Neural cell (in vitro differentiated cells): ENCODE measurements around the gene KRT80. TPM values are rescaled to one million over a fixed set of nuclear protein-coding genes. Genes with fewer than 3 reads are reported as not detected.

ENCODE experiments used
- H2AFZ ChIP-seq: fragments of 200-600, 300-800 bp; sonication (generic), shearing (Covaris generic); 2 replicates; pipeline ENCODE4 v1.6.0; 2014; ENCODE audit warnings: low read depth, mild to moderate bottlenecking, antibody characterized with exemption, low read length, moderate library complexity
- H3F3A ChIP-seq: fragments of 200-600 bp; shearing (Covaris generic); 2 replicates; pipeline ENCODE4 v1.6.1; 2016; ENCODE audit warnings: mild to moderate bottlenecking, moderate library complexity, mixed read lengths, antibody characterized with exemption, low read length; ENCODE audit not compliant: insufficient read depth, poor library complexity, severe bottlenecking
- H3K27ac ChIP-seq: fragments of 200-600, 300-800 bp; sonication (generic), shearing (Covaris generic); 2 replicates; pipeline ENCODE4 v1.5.1; 2014; ENCODE audit warnings: mild to moderate bottlenecking, low read length, moderate library complexity
- H3K27me3 ChIP-seq: fragments of 300-800, 200-600 bp; sonication (generic), shearing (Covaris generic); 2 replicates; pipeline ENCODE4 v1.6.0; 2014; ENCODE audit warnings: mild to moderate bottlenecking, low read depth, low read length, moderate library complexity; ENCODE audit not compliant: insufficient read depth
- H3K36me3 ChIP-seq: fragments of 300-800, 200-600 bp; sonication (generic), shearing (Covaris generic); 2 replicates; pipeline ENCODE4 v1.5.1; 2014; ENCODE audit warnings: mild to moderate bottlenecking, antibody characterized with exemption, low read length, moderate library complexity; ENCODE audit not compliant: insufficient read depth
- H3K4me2 ChIP-seq: fragments of 300-800, 200-600 bp; sonication (generic), shearing (Covaris generic); 2 replicates; pipeline ENCODE4 v1.6.0; 2014; ENCODE audit warnings: mild to moderate bottlenecking, low read length
- H3K4me3 ChIP-seq: fragments of 300-800, 200-600 bp; sonication (generic), shearing (Covaris generic); 2 replicates; pipeline ENCODE4 v1.5.1; 2014; ENCODE audit warnings: mild to moderate bottlenecking, low read length, moderate library complexity
- H3K79me2 ChIP-seq: fragments of 200-600 bp; shearing (Covaris generic); replicated peaks from 2 replicates; pipeline ENCODE4 v1.6.0; 2014; ENCODE audit warnings: mild to moderate bottlenecking, low read length, moderate library complexity; ENCODE audit not compliant: insufficient read depth
- H3K9ac ChIP-seq: fragments of 300-800, 200-600 bp; sonication (generic), shearing (Covaris generic); 2 replicates; pipeline ENCODE4 v1.6.1; 2016; ENCODE audit warnings: mild to moderate bottlenecking, low read length, mixed read lengths
- H3K9me2 ChIP-seq: fragments of 200-600 bp; shearing (Covaris generic); 2 replicates; pipeline ENCODE4 v1.6.1; 2016; ENCODE audit warnings: mild to moderate bottlenecking, low read length, mixed read lengths; ENCODE audit not compliant: insufficient read depth
- H3K9me3 ChIP-seq: fragments of 200-600, 300-800 bp; sonication (generic), shearing (Covaris generic); 2 replicates; pipeline ENCODE4 v1.6.1; 2016; ENCODE audit warnings: mild to moderate bottlenecking, mixed run types, low read length, moderate library complexity, mixed read lengths
- H4K20me1 ChIP-seq: fragments of 200-600 bp; shearing (Covaris generic); 2 replicates; pipeline ENCODE4 v1.6.1; 2016; ENCODE audit warnings: mild to moderate bottlenecking, mixed run types; ENCODE audit not compliant: insufficient read depth
- EP300 ChIP-seq: fragments of 450-650 bp; conservative IDR thresholded peaks from 2 replicates; pipeline ENCODE4 v1.6.1; 2014; ENCODE audit warnings: antibody characterized with exemption, mild to moderate bottlenecking, moderate library complexity; ENCODE audit not compliant: poor library complexity, severe bottlenecking
- EZH2 ChIP-seq: fragments of 200-600, 300-800 bp; shearing (Covaris generic), sonication (generic); IDR thresholded peaks from 2 replicates; pipeline ENCODE4 v1.6.1; 2014; ENCODE audit warnings: antibody characterized with exemption, low read length, borderline replicate concordance, mild to moderate bottlenecking; ENCODE audit not compliant: insufficient read depth, poor library complexity, severe bottlenecking
- MXI1 ChIP-seq: fragments of 450-650 bp; conservative IDR thresholded peaks from 2 replicates; pipeline ENCODE4 v1.6.1; 2014; ENCODE audit warnings: antibody characterized with exemption, mild to moderate bottlenecking; ENCODE audit not compliant: poor library complexity, severe bottlenecking
- POLR2AphosphoS5 ChIP-seq: IDR thresholded peaks from 2 replicates; pipeline ENCODE4 v1.6.1; 2012
- RAD21 ChIP-seq: fragments of 450-650 bp; conservative IDR thresholded peaks from 2 replicates; pipeline ENCODE4 v1.6.1; 2014; ENCODE audit warnings: antibody characterized with exemption, mild to moderate bottlenecking, moderate library complexity
- SMC3 ChIP-seq: fragments of 450-650 bp; conservative IDR thresholded peaks from 2 replicates; pipeline ENCODE4 v1.6.1; 2014; ENCODE audit warnings: antibody characterized with exemption, mild to moderate bottlenecking, moderate library complexity; ENCODE audit not compliant: poor library complexity
- TAF1 ChIP-seq: IDR thresholded peaks from 2 replicates; pipeline ENCODE4 v1.6.1; 2012; ENCODE audit warnings: low read depth
- polyA plus RNA-seq: library from polyadenylated mRNA; depleted of rRNA; stranded (reverse); fragments of >200 nt; gene quantifications from 2 replicates; pipeline ENCODE4 v1.2.3, GENCODE V29; 2014
- TF ChIP-seq, protein P1 (sequence below): IDR thresholded peaks from 2 replicates; pipeline ENCODE4 v1.6.1; 2012; ENCODE audit warnings: borderline replicate concordance
- TF ChIP-seq, protein P2 (sequence below): fragments of 450-650 bp; IDR thresholded peaks from 2 replicates; pipeline ENCODE4 v1.5.1; 2014; ENCODE audit warnings: antibody characterized with exemption, mild to moderate bottlenecking, moderate library complexity; ENCODE audit not compliant: poor library complexity, severe bottlenecking

KRT80 gene
- polyA plus RNA-seq, 1 donor from 2014 or later = not detected

DNA sequence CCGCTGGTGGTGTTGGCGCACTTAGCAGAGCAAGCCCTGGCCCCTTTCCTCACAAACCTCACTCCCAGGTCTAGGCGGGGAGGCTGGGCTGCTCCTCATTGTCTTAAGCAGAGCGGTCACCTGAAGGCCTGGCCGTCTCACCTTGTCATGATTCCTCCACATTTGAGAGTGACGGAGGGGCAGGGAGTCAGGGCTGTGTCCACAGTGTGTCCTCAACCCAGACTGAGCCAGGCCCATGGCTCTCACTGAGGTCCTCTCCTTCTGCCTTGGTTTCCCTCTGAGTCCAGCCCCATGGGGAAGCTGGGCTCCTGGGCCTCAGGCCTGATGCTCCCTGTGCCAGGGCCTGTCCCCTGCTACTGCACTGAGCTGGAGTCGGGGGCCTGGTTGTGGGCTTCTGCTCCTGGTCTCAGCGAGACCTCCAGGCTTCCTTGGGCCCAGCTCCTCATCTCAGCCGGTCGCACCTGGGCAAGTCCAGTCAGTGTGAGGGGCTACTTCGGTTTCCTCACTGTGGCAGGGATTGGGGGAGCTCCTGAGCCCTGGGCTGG is 44.9 kb downstream of the KRT80 start:
- Histone ChIP-seq H3K36me3 (no peaks in the 10 kb centered on the region), H3K4me3 (no peak overlapping the region), H3K9me3 (no peaks in the 10 kb centered on the region), H3K27me3 (no peaks in the 10 kb centered on the region), H3K4me2 (no peak overlapping the region), H2AFZ (no peak overlapping the region), H3K79me2 (no peaks in the 10 kb centered on the region), H3K27ac (no peak overlapping the region), H3K9me2 (no peaks in the 10 kb centered on the region), H3F3A (no peaks in the 10 kb centered on the region), H4K20me1 (no peaks in the 10 kb centered on the region), H3K9ac (no peak overlapping the region)
- TF ChIP-seq POLR2AphosphoS5 (no peak), MXI1 (no peak), RAD21 (no peak), EP300 (no peak), SMC3 (no peak), EZH2 (no peak), TAF1 (no peak)
- TF ChIP-seq, protein P1, sequence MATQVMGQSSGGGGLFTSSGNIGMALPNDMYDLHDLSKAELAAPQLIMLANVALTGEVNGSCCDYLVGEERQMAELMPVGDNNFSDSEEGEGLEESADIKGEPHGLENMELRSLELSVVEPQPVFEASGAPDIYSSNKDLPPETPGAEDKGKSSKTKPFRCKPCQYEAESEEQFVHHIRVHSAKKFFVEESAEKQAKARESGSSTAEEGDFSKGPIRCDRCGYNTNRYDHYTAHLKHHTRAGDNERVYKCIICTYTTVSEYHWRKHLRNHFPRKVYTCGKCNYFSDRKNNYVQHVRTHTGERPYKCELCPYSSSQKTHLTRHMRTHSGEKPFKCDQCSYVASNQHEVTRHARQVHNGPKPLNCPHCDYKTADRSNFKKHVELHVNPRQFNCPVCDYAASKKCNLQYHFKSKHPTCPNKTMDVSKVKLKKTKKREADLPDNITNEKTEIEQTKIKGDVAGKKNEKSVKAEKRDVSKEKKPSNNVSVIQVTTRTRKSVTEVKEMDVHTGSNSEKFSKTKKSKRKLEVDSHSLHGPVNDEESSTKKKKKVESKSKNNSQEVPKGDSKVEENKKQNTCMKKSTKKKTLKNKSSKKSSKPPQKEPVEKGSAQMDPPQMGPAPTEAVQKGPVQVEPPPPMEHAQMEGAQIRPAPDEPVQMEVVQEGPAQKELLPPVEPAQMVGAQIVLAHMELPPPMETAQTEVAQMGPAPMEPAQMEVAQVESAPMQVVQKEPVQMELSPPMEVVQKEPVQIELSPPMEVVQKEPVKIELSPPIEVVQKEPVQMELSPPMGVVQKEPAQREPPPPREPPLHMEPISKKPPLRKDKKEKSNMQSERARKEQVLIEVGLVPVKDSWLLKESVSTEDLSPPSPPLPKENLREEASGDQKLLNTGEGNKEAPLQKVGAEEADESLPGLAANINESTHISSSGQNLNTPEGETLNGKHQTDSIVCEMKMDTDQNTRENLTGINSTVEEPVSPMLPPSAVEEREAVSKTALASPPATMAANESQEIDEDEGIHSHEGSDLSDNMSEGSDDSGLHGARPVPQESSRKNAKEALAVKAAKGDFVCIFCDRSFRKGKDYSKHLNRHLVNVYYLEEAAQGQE = no peak
- TF ChIP-seq, protein P2, sequence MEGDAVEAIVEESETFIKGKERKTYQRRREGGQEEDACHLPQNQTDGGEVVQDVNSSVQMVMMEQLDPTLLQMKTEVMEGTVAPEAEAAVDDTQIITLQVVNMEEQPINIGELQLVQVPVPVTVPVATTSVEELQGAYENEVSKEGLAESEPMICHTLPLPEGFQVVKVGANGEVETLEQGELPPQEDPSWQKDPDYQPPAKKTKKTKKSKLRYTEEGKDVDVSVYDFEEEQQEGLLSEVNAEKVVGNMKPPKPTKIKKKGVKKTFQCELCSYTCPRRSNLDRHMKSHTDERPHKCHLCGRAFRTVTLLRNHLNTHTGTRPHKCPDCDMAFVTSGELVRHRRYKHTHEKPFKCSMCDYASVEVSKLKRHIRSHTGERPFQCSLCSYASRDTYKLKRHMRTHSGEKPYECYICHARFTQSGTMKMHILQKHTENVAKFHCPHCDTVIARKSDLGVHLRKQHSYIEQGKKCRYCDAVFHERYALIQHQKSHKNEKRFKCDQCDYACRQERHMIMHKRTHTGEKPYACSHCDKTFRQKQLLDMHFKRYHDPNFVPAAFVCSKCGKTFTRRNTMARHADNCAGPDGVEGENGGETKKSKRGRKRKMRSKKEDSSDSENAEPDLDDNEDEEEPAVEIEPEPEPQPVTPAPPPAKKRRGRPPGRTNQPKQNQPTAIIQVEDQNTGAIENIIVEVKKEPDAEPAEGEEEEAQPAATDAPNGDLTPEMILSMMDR = no peak

DNA sequence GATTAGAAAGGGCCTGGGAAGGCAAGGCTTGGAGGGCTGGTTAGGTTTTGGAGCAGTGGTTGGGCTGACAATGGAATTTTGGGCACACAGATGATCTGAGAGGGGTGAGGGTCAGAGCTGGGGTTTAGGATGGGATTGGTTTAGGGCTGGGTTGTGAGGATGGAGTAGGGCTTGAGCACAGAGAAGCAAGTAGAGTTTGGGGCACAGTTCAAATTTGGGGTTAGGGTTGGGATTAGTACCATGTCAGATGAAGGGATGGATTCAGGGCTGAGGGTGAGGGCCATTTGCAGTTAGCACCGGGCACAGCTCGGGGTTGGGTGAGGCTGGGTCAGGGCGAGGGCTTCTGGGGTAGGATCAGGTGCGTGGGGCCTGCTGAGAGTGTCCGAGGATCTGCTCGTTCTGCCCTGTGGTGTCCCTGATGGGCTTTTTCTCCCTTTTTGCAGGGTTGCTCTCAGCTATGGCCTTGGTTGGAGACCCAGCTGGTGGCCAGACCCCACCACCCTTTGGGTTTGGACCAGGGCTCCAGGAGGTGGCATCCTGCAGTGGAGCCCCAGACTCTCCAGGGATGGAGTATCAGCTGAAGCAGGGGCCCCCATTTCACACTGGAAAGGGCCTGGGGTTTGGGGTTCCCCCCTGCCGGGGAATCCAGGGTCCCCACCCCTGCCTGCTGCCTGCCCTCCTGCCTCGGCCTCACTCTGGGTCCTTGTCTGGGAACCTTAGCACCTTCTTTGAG is 45.6 kb downstream of the KRT80 start:
- no peak overlapping the region for H2AFZ ChIP-seq
- no peak overlapping the region for H3K27ac ChIP-seq
- H3K4me2 ChIP-seq = no peak overlapping the region
- H3K4me3 ChIP-seq = no peak overlapping the region
- H3K9me3 ChIP-seq = no peaks in the 10 kb centered on the region
- no peaks in the 10 kb centered on the region for H3K9me2 ChIP-seq
- H3K27me3 ChIP-seq = no peaks in the 10 kb centered on the region
- H3F3A ChIP-seq = no peaks in the 10 kb centered on the region
- H3K36me3 ChIP-seq = no peaks in the 10 kb centered on the region
- no peaks in the 10 kb centered on the region for H3K79me2 ChIP-seq
- H4K20me1 ChIP-seq = no peaks in the 10 kb centered on the region
- H3K9ac ChIP-seq = no peak overlapping the region
- TF ChIP-seq POLR2AphosphoS5 (no peak), SMC3 (no peak), EZH2 (no peak), MXI1 (no peak), TAF1 (no peak), EP300 (no peak), RAD21 (no peak)
- TF ChIP-seq, protein P1 = no peak
- TF ChIP-seq, protein P2 = no peak
